ENCODE data around the gene TNFRSF9.

GRCh38 chr1:7960867-7961215, 20.2 kb upstream of the TNFRSF9 start:
- TF ChIP-seq CTCF (IDR thresholded peaks at IDR 0.05; ENCODE audit: poor library complexity) (no peak), EZH2phosphoT487 (IDR thresholded peaks at IDR 0.05; ENCODE audit: low read depth, severe bottlenecking, unreplicated experiment) (no peak)

All from hepatocyte (in vitro differentiated cells).